GM18526 (cell line): ENCODE results near the gene PNMA8C.

Source experiments
- POLR2A ChIP-seq: IDR thresholded peaks from 3 replicates; pipeline ENCODE4 v1.6.1; 2011; ENCODE audit not compliant: insufficient read length; ENCODE audit errors: extremely low read depth

PNMA8C gene

DNA sequence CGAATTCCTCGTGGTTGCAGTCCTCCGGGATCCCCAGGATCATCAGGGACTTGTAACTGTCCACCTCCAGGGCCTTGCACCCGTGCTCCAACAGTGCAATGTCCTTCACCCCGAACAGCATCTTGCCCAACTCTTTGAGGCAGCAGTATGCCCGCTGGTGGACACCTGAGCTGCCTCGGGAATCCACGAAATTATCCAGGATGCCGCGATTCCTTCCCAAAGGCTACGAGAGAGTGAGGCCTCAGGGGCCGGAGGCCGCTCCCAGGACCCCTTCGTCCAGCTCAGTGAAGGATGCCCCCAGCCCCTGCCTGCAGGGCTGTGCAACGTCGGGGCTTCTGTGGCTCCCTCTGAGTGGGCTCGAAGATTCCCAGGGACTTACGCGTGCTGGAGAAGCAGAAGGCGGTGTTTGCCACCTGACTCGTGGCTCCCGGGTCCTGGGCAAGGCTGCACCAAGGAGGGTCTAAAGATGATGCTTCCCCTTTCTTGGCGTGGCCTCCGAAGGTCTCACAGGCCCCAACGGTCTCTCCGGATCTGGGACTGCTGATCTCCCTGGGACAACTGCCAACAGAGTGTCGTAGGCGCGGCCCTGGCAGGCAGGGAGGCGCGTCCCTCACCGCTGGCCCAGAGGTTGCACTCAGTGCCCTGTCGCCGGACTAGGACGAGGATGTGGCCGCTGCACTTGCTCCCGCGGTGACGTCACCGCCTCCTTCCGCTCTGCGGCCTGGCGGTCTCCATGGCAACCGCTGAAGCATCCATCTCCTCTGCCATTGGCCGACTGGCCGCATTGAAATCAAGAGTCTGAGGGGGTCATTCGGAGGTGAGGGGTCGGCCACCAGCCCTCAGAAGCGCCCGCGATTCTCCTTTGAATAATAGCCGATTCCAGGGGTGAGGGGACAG, at the start of gene PNMA8C:
Gene PNMA8C (minus strand): TSS at position 698 of the 897 bp plus-strand sequence. CDS start 577 bp downstream, at position 121.
- no peak for TF ChIP-seq POLR2A

DNA sequence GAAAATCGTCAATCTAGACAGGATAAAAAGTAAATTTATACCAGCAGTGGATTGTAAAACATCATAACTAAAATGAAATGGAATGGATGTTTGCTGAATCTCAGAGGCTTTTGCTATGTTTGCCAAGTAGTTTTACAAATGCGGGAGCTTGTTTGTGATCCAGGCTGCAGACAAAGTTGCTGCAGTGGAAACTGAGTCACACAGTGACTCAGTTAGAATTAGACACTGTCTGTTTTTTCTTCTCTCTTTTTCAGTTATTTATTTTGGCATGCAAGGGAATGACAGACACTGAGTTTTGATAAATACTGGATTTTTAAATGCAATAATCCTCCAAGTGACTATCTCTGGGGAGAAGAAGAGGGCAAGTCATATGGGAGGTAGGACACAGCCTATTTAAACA, 47.2 kb upstream of the PNMA8C start:
- TF ChIP-seq POLR2A: no peak

DNA sequence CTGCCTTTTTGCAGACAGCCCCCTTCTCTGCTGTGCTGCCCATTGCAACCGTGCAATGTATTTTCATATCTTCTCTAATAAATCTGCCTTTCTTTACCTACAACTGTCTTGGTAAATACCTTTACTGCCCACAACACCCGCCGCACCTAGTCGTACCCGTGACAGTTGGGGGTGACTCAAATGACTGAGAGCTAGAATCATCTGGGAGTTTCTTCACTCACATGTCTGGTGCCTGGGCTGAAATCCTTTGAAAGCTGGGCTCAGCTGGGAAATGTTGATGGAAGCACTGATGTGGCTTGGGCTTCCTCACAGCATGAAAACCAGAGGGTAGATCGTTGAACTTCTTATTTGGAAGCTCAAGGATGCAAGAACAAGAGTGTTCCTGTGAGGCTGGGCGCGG, 45.5 kb upstream of the PNMA8C start:
- TF ChIP-seq POLR2A: no peak

DNA sequence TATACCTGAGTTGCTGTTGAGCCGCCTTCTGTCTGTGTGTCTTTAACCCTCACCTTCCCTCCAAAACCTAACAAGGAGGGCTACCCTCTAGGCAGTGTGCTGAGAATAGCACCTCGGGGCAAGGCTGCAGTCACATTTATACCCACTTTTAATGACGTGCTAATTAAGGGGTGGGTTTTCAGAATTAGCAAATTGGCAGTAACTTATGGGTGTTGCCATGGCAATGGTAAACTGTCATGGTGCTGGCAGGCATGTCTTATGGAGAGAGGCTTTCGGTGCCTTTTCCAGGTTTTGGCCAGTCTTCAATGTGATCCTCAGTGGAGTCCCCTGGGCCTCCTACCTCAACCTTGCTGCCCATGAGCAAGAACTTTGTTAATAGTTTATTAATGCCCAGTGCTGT, 43.9 kb upstream of the PNMA8C start:
- no peak for TF ChIP-seq POLR2A

DNA sequence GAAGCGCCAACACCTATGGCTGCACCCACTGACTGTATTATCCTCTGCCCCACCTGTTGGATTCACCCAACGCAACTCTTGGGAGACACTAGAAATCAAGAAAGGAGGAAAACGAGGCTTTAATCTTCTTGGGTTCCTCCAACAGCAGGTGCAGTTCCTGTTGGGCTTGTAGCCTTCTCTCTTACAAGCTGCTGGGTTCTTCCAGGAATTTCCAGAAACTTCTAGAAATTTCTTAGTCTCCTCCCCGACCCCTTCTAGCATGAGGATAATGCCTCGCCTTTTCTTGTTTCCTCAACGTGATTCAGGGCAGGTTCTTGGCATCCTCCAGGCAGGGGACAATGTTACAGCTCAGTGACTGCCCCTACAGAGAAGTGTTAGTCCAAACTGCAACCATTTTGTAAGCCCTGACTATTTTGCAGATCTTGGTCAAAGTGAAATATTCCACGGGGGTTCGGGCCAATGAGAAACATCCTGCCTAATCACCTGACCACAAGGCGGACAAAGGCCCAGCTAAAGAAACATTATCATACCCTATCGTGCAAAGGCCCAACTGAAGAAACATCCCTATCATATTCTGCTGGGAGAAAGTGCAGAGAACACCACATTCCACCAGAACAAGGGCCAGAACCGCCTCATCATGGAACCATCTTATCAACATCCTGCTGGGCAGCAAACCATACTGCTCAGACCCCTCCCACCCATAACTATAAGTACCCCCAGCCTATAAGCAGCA, 43.2 kb upstream of the PNMA8C start:
- TF ChIP-seq POLR2A: no peak

DNA sequence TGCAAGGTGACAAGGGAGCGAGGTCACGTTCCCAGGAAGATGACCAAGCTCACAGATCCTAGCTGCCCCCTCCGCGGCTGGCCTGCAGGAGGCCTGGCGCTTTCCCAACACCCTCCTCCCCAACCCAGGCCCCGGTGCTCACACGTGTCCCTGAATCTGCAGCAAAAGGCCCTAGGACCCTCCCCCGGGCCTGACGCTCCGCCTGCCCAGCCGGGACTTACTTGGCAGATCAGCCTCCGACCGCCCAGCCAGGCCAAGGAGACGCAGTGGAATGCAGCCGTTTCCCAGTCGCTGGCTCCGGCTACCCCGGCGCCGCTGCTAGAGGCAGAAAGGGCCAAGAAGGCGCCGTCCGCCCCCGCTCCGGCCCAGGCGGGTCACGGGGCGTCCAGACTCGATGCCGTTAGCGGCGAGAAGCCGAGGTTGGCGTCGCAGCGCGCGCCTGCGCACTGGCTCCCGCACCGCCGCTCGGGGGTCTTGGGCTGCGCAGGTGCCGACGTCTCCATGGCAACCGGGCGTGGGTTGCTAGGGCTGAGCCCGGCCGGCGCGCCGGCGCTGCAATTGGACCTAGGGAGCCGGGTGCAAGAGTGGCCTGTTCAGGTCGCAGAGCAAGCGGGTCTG, 42.5 kb upstream of the PNMA8C start, which contains the start of gene PNMA8A:
Gene PNMA8A (minus strand): TSS at position 448 of the 618 bp plus-strand sequence. CDS start 528 bp downstream, outside the sequence.
- no peak for TF ChIP-seq POLR2A

DNA sequence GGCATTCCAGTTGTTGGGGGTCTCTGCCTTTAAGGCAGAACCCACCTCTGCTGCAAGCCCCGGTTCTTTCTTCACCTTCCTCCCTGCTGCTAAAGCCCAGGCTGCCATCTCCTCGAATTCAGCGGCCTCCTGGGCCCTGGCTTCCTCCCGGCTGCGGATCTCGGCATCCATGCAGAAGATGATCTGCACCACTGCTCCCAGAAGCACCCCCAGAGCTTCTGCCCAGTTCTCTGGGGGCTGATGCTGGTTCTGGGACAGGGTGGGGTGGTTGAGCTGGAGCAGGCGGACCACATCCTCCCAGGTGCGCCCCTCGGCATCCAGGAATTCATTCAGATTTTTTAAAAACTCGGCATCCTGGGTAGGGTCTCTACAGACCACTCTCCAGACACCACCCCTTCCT, 41.6 kb upstream of the PNMA8C start:
- no peak for TF ChIP-seq POLR2A

DNA sequence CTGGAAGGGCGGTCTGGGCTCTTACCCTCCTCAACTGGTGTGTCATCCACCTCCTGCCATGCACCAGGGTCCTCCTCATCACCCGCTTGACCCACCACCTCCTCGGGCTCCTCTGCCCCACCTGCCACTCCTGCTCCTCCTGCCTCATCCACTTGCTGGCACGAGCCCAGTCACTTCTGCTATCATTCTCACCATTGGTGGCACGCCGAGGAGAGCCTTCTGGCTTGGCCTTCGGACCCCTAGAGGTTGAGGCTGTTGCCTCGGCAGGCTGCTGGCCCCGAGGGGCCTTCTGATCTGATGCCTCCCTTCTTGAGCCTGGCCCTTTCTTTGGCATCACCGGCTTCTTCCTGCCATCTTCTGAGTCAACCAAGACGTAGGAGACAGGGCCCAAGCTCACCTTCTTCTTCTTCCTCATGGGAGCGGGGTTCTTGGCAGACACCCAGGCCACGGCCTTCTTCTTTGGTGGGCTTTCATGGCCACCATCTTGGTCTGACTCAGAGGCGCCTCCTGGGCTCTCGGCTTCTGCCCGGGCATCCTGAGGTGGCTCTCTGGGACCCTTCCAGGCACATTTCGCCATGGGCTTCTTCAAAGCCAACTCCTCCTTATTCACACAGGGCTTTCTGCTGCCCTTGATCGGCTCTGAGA, 40.9 kb upstream of the PNMA8C start:
- TF ChIP-seq POLR2A: no peak

DNA sequence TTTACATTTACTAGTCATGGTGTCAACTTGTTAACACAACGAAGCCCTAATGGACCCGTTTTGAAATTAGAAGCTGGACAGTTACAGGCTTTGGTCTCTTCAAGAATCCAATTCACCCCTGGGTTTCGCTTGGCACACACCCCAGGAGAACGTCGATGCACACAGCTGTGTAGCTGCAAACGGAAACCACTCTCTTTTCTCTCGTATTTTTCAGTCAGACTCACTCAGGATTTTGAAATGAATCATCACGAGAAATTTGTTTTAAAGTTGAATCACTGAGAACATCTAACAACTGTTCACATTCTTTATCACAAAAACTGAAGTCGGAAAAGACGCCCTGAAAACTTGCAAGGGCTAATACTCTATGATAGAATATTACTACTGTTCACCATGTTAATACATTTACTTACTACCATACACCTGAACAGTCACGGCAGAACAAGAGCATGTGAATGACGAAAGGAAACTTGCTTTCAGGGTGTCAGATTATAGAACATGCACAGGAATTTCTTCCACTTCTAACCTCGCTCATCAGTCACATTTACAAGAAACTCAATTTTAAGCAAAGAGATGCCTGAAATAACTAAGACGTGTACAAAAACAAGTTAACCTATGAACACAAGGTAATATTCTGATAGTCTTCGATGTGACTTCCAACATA, 37.9 kb upstream of the PNMA8C start:
- TF ChIP-seq POLR2A: no peak

DNA sequence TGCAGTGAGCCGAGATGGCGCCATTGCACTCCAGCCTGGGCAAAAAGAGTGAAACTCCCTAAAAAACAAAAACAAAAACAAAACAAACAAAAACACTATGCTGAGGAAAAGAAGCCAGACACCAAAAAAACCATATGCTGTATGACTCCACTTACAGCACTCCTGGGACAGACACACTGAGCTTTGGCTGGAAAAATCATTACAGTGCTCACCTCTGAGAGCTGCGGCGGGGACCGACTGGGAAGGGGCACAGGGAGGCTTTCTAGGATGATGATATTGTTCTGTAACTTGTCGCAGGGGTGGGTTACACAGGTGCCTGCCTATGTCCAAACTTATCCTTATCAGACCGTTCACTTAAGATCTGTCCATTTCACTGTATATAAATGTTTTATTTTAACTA, 34.8 kb upstream of the PNMA8C start:
- no peak for TF ChIP-seq POLR2A

DNA sequence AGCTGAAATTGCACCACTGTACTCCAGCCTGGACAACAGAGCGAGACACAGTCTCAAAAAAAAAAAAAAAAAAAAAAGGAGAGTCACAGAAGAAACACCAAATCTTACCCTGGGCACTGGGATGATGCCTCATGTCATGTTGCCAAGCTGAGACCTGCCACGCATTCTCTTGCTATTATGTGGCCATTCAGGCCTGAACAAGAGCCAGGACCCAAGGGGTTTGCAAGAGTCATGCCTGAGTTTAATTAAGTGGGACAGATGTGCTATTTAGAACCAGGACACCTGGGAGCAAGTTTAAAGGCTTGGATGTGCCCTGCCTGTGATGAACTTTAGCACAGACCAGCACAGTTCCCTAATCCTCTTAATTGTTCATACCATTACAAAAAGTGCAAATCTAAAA, 32.8 kb upstream of the PNMA8C start:
- TF ChIP-seq POLR2A: no peak

DNA sequence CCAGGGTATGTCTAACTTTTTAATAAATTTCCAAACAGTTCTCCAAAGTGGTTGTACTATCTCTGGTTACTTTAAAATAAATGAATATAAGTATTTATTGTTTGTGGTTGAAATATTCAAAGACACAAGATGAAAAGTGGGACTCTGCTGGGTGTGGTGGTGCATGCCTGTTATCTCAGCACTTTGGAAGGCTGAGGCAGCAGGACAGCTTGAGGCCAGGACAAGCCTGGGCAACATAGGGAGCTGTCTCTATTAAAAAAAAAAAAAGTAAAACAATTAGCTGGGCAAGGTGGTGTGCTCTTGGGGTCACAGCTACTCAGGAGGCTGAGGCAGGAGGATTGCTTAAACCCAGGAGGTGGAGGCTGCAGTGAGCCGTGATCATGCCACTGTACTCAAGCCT, 32.2 kb upstream of the PNMA8C start:
- no peak for TF ChIP-seq POLR2A

DNA sequence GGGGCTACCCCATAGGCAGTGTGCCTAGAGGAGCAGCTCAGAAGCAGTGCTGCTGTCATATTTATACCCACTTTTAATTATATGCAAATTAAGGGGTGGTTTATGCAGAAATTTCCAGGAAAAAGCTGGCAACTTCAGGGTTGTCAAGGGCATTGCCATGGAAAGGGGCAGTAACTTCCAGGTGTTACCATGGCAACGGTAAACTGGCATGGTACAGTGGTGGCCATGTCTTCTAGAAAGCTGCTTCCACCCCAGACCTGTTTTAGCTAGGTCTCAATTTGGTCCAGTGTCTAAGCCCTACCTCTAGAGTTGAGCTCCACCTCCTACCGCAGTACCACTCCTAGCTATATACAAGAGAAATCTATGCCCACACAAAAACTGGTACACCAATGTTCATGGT, 31.3 kb upstream of the PNMA8C start:
- no peak for TF ChIP-seq POLR2A

DNA sequence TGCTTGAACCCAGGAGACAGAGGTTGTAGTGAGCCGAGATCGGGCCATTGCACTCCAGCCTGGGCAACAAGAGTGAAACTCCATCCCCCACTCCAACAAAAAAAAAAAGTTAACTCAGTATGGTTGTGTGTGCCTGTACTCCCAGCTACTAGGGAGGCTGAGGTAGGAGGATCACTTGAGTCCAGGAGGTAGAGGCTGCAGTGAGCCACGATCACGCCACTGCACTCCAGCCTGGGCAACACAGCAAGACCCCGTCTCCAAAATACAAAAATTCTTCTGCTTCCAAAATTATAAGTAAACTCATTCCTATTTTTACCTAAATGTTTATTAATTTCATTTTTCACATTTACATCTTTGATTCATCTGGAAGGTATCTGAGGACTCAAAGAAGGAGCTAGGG, 28.2 kb upstream of the PNMA8C start:
- no peak for TF ChIP-seq POLR2A

DNA sequence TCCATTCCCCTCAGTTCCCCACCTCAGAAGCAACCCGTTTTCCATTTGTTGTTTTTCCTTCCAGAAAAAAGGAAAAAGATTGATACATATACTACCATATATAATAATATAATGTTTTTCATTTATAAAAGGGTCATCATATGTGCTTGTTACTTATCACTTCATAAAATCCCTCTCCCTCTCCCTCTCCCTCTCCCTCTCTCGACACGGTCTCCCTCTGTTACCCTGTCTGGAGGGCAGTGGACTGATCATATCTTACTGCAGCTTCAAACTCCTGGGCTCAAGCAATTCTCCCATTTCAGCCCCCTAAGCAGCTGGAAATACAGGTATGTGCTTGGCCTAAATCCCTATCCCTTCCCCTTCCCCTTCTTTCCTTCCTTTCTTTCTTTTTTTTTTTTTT, 25.5 kb upstream of the PNMA8C start:
- no peak for TF ChIP-seq POLR2A
